ENCODE data around the gene LIMS4. TPM values are rescaled to one million over a fixed set of nuclear protein-coding genes. Genes with fewer than 3 reads are reported as not detected.
"Not testable (repeated sequence)": the region's sequence is repeated elsewhere in the genome, so short reads cannot be mapped to it uniquely, and the experiment has no call there.

Gene LIMS4
- polyA plus RNA-seq, 1 of the 3 experiments (the other 2 are of a cell fraction) = 10.7 TPM

- POLR2A ChIA-PET; H3F3A ChIP-seq (replicated peaks; ENCODE audit: insufficient read depth); H3K27ac ChIP-seq (ENCODE audit: low read depth in 2 of 2, low read length in 1 of 2); H3K9me3 ChIP-seq; H3K9me2 ChIP-seq; H3K27me3 ChIP-seq (ENCODE audit: insufficient read depth); H3K36me3 ChIP-seq (replicated peaks in 1 of 2; ENCODE audit: control insufficient read depth in 1 of 2, insufficient read depth in 2 of 2, low read length in 1 of 2); H4K20me1 ChIP-seq (ENCODE audit: insufficient read depth); DNase-seq; H3K9ac ChIP-seq; H3K4me1 ChIP-seq (ENCODE audit: control insufficient read depth in 1 of 2, insufficient read depth in 2 of 2, low read depth in 1 of 2, low read length in 1 of 2); H2AFZ ChIP-seq (ENCODE audit: low read depth); CTCF ChIA-PET; H3K79me2 ChIP-seq (ENCODE audit: insufficient read depth); H3K4me3 ChIP-seq (ENCODE audit: low read depth in 2 of 2, low read length in 1 of 2); H3K4me2 ChIP-seq: not testable (repeated sequence)
- no CpG with 5 or more reads among the region's 6 CpGs for WGBS (ENCODE audit: low lambda C conversion rate)
Measured at GRCh38 chr2:110434565-110434964, 38.1 kb downstream of the LIMS4 start.

GRCh38 chr2:110425725-110426124 lies 46.9 kb downstream of the LIMS4 start:
- H3K4me2 ChIP-seq; H3F3A ChIP-seq (replicated peaks; ENCODE audit: insufficient read depth); H3K4me1 ChIP-seq (ENCODE audit: control insufficient read depth in 1 of 2, insufficient read depth in 2 of 2, low read depth in 1 of 2, low read length in 1 of 2); H3K9ac ChIP-seq; DNase-seq; H3K9me2 ChIP-seq; H3K4me3 ChIP-seq (ENCODE audit: low read depth in 2 of 2, low read length in 1 of 2); POLR2A ChIA-PET; CTCF ChIA-PET; H3K9me3 ChIP-seq; H3K36me3 ChIP-seq (replicated peaks in 1 of 2; ENCODE audit: control insufficient read depth in 1 of 2, insufficient read depth in 2 of 2, low read length in 1 of 2); H2AFZ ChIP-seq (ENCODE audit: low read depth); H3K27me3 ChIP-seq (ENCODE audit: insufficient read depth); H3K27ac ChIP-seq (ENCODE audit: low read depth in 2 of 2, low read length in 1 of 2); H4K20me1 ChIP-seq (ENCODE audit: insufficient read depth); H3K79me2 ChIP-seq (ENCODE audit: insufficient read depth): not testable (repeated sequence)
- WGBS (ENCODE audit: low lambda C conversion rate) = 31% methylated on average over 1 of the region's 4 CpGs

GRCh38 chr2:110424421-110424820 lies 48.2 kb downstream of the LIMS4 start:
- H3K9me3 ChIP-seq; H3F3A ChIP-seq (replicated peaks; ENCODE audit: insufficient read depth); H3K9ac ChIP-seq; H3K4me1 ChIP-seq (ENCODE audit: control insufficient read depth in 1 of 2, insufficient read depth in 2 of 2, low read depth in 1 of 2, low read length in 1 of 2); H3K79me2 ChIP-seq (ENCODE audit: insufficient read depth); CTCF ChIA-PET; H3K9me2 ChIP-seq; H3K36me3 ChIP-seq (replicated peaks in 1 of 2; ENCODE audit: control insufficient read depth in 1 of 2, insufficient read depth in 2 of 2, low read length in 1 of 2); H3K27ac ChIP-seq (ENCODE audit: low read depth in 2 of 2, low read length in 1 of 2); H3K27me3 ChIP-seq (ENCODE audit: insufficient read depth); POLR2A ChIA-PET; H2AFZ ChIP-seq (ENCODE audit: low read depth); H3K4me3 ChIP-seq (ENCODE audit: low read depth in 2 of 2, low read length in 1 of 2); H3K4me2 ChIP-seq; H4K20me1 ChIP-seq (ENCODE audit: insufficient read depth); DNase-seq: not testable (repeated sequence)
- no CpG with 5 or more reads among the region's 4 CpGs for WGBS (ENCODE audit: low lambda C conversion rate)

DNA sequence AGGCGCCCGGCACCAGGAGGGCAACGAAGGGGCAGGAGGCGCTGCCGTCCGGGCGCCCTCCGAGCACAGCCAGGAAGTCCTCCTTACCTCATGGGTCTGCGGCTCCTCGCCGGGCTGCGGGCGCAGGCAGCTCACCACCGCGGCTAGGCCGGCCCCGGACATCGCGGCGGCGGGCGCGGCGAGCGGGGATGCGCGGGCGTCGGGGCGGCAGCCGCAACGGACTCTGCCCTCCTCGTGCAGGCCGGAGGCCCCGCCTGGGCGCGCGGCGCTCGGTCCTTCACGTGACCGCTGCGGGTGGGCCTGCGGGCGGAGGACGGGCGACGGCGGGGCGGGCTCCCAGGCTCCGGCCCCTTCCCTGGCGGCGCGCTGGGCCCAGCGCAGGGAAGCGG lies 49.0 kb downstream of the LIMS4 start:
- H3K27ac ChIP-seq (ENCODE audit: low read depth in 2 of 2, low read length in 1 of 2); H3F3A ChIP-seq (replicated peaks; ENCODE audit: insufficient read depth); DNase-seq; H3K9ac ChIP-seq; H3K79me2 ChIP-seq (ENCODE audit: insufficient read depth); H3K36me3 ChIP-seq (replicated peaks in 1 of 2; ENCODE audit: control insufficient read depth in 1 of 2, insufficient read depth in 2 of 2, low read length in 1 of 2); H3K9me3 ChIP-seq; H3K4me2 ChIP-seq; H2AFZ ChIP-seq (ENCODE audit: low read depth); POLR2A ChIA-PET; H4K20me1 ChIP-seq (ENCODE audit: insufficient read depth); H3K4me1 ChIP-seq (ENCODE audit: control insufficient read depth in 1 of 2, insufficient read depth in 2 of 2, low read depth in 1 of 2, low read length in 1 of 2); CTCF ChIA-PET; H3K27me3 ChIP-seq (ENCODE audit: insufficient read depth); H3K4me3 ChIP-seq (ENCODE audit: low read depth in 2 of 2, low read length in 1 of 2); H3K9me2 ChIP-seq: not testable (repeated sequence)
- WGBS (ENCODE audit: low lambda C conversion rate) = no CpG with 5 or more reads among the region's 56 CpGs

DNA sequence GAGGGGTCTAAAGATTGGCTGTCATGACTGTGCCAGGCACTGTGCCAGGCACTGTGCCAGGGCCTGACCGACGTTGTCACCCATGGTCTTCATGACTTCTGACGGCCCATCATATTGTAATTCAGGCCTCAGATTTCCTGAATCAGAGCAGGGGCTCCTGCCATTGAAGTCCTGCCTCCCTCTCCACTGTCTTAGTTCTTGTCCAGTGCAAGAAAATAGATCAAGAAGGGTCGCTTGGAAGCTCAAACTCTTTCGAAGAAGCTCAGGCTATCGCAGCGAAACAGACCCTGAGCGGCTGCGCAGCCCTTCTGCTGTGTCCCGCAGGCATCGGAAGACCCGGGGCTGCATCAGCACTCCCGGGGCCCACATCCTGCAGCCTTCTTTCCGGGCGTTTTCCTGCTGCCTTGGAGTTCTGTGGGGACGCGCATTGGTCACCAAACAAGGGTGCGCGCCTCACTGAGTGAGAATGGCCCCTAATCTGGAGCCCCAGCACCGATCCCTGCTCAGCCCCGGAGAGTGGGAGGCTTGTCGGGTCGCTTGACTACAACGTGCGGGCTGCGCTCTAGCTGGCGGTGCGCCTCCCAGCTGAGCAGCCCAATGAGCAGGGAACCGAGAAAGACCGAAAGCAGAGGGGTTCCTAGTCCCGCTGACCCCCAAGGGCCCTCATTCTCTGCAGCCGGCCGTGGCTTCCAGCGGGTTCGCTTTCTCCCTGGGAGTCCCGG lies 49.6 kb downstream of the LIMS4 start:
- H3K4me1 ChIP-seq (ENCODE audit: control insufficient read depth in 1 of 2, insufficient read depth in 2 of 2, low read depth in 1 of 2, low read length in 1 of 2); H3K79me2 ChIP-seq (ENCODE audit: insufficient read depth); H3F3A ChIP-seq (replicated peaks; ENCODE audit: insufficient read depth); H3K9ac ChIP-seq; H3K27me3 ChIP-seq (ENCODE audit: insufficient read depth); DNase-seq; H3K4me2 ChIP-seq; H3K27ac ChIP-seq (ENCODE audit: low read depth in 2 of 2, low read length in 1 of 2); POLR2A ChIA-PET; H4K20me1 ChIP-seq (ENCODE audit: insufficient read depth); H3K9me2 ChIP-seq; H3K36me3 ChIP-seq (replicated peaks in 1 of 2; ENCODE audit: control insufficient read depth in 1 of 2, insufficient read depth in 2 of 2, low read length in 1 of 2); H3K9me3 ChIP-seq; H2AFZ ChIP-seq (ENCODE audit: low read depth); H3K4me3 ChIP-seq (ENCODE audit: low read depth in 2 of 2, low read length in 1 of 2); CTCF ChIA-PET: not testable (repeated sequence)
- 48% methylated on average over 2 of the region's 36 CpGs for WGBS (ENCODE audit: low lambda C conversion rate)

DNA sequence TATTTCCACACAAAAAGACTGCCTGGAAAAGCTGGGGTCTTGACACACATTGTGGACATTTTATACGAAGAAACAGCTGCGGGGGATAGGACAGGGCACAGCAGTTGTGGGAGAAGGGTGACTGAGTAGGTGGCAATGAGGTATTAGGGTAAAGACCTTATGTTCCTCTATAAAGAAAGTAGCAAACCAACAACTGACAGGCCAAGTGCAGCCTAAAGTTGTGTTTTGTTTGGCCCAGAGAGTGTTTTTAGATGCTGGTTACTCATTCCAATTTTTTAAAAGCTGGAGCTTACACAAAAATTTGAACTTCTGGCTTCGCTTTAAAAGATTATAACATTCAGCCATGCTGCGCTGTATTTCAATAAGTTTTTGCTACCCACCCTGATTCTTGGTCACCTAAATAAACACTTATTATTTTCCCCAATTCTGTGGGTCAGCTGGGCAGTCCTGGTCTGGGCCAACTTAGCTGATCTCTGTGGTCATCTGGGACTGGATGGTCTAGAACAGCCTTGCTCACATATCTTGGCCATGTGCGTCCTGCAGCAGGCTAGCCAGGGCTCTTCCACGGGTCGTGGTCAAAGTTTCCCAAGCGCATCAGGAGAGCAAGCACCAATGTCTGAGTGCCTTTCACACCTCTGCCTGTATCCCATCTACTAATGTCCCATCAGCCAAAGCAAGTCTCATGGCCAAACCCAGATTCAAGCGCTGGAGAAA lies 51.8 kb downstream of the LIMS4 start:
- H3K4me3 ChIP-seq (ENCODE audit: low read depth in 2 of 2, low read length in 1 of 2); H3K27me3 ChIP-seq (ENCODE audit: insufficient read depth); H3K27ac ChIP-seq (ENCODE audit: low read depth in 2 of 2, low read length in 1 of 2); H4K20me1 ChIP-seq (ENCODE audit: insufficient read depth); H3K9me2 ChIP-seq; H3K9me3 ChIP-seq; DNase-seq; H3K79me2 ChIP-seq (ENCODE audit: insufficient read depth); H3K4me1 ChIP-seq (ENCODE audit: control insufficient read depth in 1 of 2, insufficient read depth in 2 of 2, low read depth in 1 of 2, low read length in 1 of 2); CTCF ChIA-PET; H2AFZ ChIP-seq (ENCODE audit: low read depth); POLR2A ChIA-PET; H3K4me2 ChIP-seq; H3K36me3 ChIP-seq (replicated peaks in 1 of 2; ENCODE audit: control insufficient read depth in 1 of 2, insufficient read depth in 2 of 2, low read length in 1 of 2); H3K9ac ChIP-seq; H3F3A ChIP-seq (replicated peaks; ENCODE audit: insufficient read depth): not testable (repeated sequence)
- WGBS (ENCODE audit: low lambda C conversion rate) = no CpG with 5 or more reads among the region's 9 CpGs

Measured in SK-N-SH (cell line).